ENCODE measurements around the gene SCRN1. TPM values are rescaled to one million over a fixed set of nuclear protein-coding genes. Genes with fewer than 3 reads are reported as not detected.

The SCRN1 gene
- total RNA-seq (1 to 10 TPM; 3.5 to 4.3 TPM), polyA plus RNA-seq (13.9 TPM)

GRCh38 chr7:29989257-29989995 is at the start of gene SCRN1:
TSS of gene SCRN1 (minus strand) at chr7:29989801. CDS start at chr7:29969067, 20,734 bp downstream.
- peaks cover 8 to 21% (median 11%) of the 10 kb centered on the region in 3 donors for H3K4me1 Mint-ChIP-seq
- H3K36me3 Mint-ChIP-seq = peaks cover 0 to 5% (median 0%) of the 10 kb centered on the region in 3 donors
- peak within 1 kb of the TSS; percentile 62 to 97 (median 85) for H3K27ac Mint-ChIP-seq
- DNase-seq = peak in 4 of 5 donors; percentile 6 to 40 (median 28)
- ChIA-PET POLR2A (no interaction called here), CTCF (no interaction called here)
- Histone ChIP-seq H3K36me3 (ENCODE audit: insufficient read depth, low read length) (no peaks in the 10 kb centered on the region), H3K4me1 (ENCODE audit: insufficient read depth, low read length) (no peaks in the 10 kb centered on the region), H3K27ac (ENCODE audit: low read depth, low read length) (no peak within 1 kb of the TSS), H3K27me3 (ENCODE audit: insufficient read depth, low read length, poor library complexity, severe bottlenecking) (peaks cover 27% of the 10 kb centered on the region), H3K4me3 (ENCODE audit: low read length) (peak within 1 kb of the TSS; percentile 49), H3K9me3 (ENCODE audit: low read length) (no peaks in the 10 kb centered on the region)
- H3K4me3 Mint-ChIP-seq = peak within 1 kb of the TSS; percentile 74 to 95 (median 92)
- peaks cover 46 to 58% of the 10 kb centered on the region in 2 donors for H3K27me3 Mint-ChIP-seq
- H3K9me3 Mint-ChIP-seq = peaks cover 4 to 23% (median 14%) of the 10 kb centered on the region in 5 donors

GRCh38 chr7:30038196-30038980 is 48.8 kb upstream of the SCRN1 start:
- ChIA-PET CTCF (interaction anchor here (0.7 to 0.9 kb wide), 2 partner anchors 8 to 67 kb away, joined by 3 read pairs; no protein-coding TSS in a partner anchor), POLR2A (no interaction called here)

GRCh38 chr7:30036220-30036619 is 46.6 kb upstream of the SCRN1 start:
- POLR2A ChIA-PET = no interaction called here
- DNase-seq = no peak

More at GRCh38 chr7:30038196-30038980, 48.8 kb upstream of the SCRN1 start:
- Histone ChIP-seq H3K27me3 (ENCODE audit: insufficient read depth, low read length, poor library complexity, severe bottlenecking) (no peaks in the 10 kb centered on the region), H3K36me3 (ENCODE audit: insufficient read depth, low read length) (no peaks in the 10 kb centered on the region), H3K27ac (ENCODE audit: low read depth, low read length) (no peak overlapping the region), H3K9me3 (ENCODE audit: low read length) (no peaks in the 10 kb centered on the region), H3K4me1 (ENCODE audit: insufficient read depth, low read length) (no peaks in the 10 kb centered on the region), H3K4me3 (ENCODE audit: low read length) (no peak overlapping the region)
- Mint-ChIP-seq H3K27ac (peak overlapping the region in 1 of 8 donors; percentile 10), H3K36me3 (peaks cover 0 to 5% (median 2%) of the 10 kb centered on the region in 3 donors), H3K4me3 (no peak overlapping the region), H3K27me3 (no peaks in the 10 kb centered on the region), H3K4me1 (peaks cover 5 to 24% (median 17%) of the 10 kb centered on the region in 3 donors), H3K9me3 (no peaks in the 10 kb centered on the region)
- DNase-seq = no peak

GRCh38 chr7:30034501-30034900 is 44.9 kb upstream of the SCRN1 start:
- DNase-seq = no peak
- Mint-ChIP-seq H3K27ac (no peak overlapping the region), H3K4me1 (peaks cover 2 to 14% (median 6%) of the 10 kb centered on the region in 3 donors), H3K9me3 (no peaks in the 10 kb centered on the region), H3K27me3 (no peaks in the 10 kb centered on the region), H3K36me3 (peaks cover 0 to 5% (median 2%) of the 10 kb centered on the region in 3 donors), H3K4me3 (no peak overlapping the region)
- Histone ChIP-seq H3K27me3 (ENCODE audit: insufficient read depth, low read length, poor library complexity, severe bottlenecking) (no peaks in the 10 kb centered on the region), H3K36me3 (ENCODE audit: insufficient read depth, low read length) (no peaks in the 10 kb centered on the region), H3K4me1 (ENCODE audit: insufficient read depth, low read length) (peaks cover 9% of the 10 kb centered on the region), H3K4me3 (ENCODE audit: low read length) (no peak overlapping the region), H3K27ac (ENCODE audit: low read depth, low read length) (no peak overlapping the region), H3K9me3 (ENCODE audit: low read length) (no peaks in the 10 kb centered on the region)
- CTCF ChIA-PET = interaction anchor here (1.5 kb wide), 1 partner anchor 28 kb away, joined by 3 read pairs; no protein-coding TSS in a partner anchor
- POLR2A ChIA-PET = no interaction called here

More at GRCh38 chr7:30036220-30036619, 46.6 kb upstream of the SCRN1 start:
- peaks cover 6 to 20% (median 15%) of the 10 kb centered on the region in 3 donors for H3K4me1 Mint-ChIP-seq
- H3K27me3 Mint-ChIP-seq = no peaks in the 10 kb centered on the region
- H3K27me3 ChIP-seq (ENCODE audit: insufficient read depth, low read length, poor library complexity, severe bottlenecking) = no peaks in the 10 kb centered on the region
- CTCF ChIA-PET = interaction anchor here (1.4 to 1.5 kb wide), 2 partner anchors 11 to 26 kb away, joined by 3 read pairs; no protein-coding TSS in a partner anchor
- peaks cover 0 to 5% (median 2%) of the 10 kb centered on the region in 3 donors for H3K36me3 Mint-ChIP-seq
- no peak overlapping the region for H3K27ac Mint-ChIP-seq
- H3K27ac ChIP-seq (ENCODE audit: low read depth, low read length) = no peak overlapping the region
- no peaks in the 10 kb centered on the region for H3K9me3 Mint-ChIP-seq
- H3K36me3 ChIP-seq (ENCODE audit: insufficient read depth, low read length) = no peaks in the 10 kb centered on the region
- H3K9me3 ChIP-seq (ENCODE audit: low read length) = no peaks in the 10 kb centered on the region
- no peak overlapping the region for H3K4me3 ChIP-seq (ENCODE audit: low read length)
- H3K4me1 ChIP-seq (ENCODE audit: insufficient read depth, low read length) = no peaks in the 10 kb centered on the region
- no peak overlapping the region for H3K4me3 Mint-ChIP-seq

GRCh38 chr7:30032310-30033125 is 42.9 kb upstream of the SCRN1 start:
- Mint-ChIP-seq H3K4me3 (peak overlapping the region in 1 of 7 donors; percentile 51), H3K27me3 (no peaks in the 10 kb centered on the region), H3K4me1 (peaks cover 7 to 13% (median 11%) of the 10 kb centered on the region in 3 donors), H3K9me3 (no peaks in the 10 kb centered on the region), H3K36me3 (peaks cover 0 to 11% (median 2%) of the 10 kb centered on the region in 3 donors), H3K27ac (peak overlapping the region in 3 of 8 donors; percentile 5 to 66 (median 17))
- no peaks in the 10 kb centered on the region for H3K27me3 ChIP-seq (ENCODE audit: insufficient read depth, low read length, poor library complexity, severe bottlenecking)
- H3K4me1 ChIP-seq (ENCODE audit: insufficient read depth, low read length) = peaks cover 12% of the 10 kb centered on the region
- ChIA-PET CTCF (no interaction called here), POLR2A (interaction anchor here (0.7 kb wide), 1 partner anchor 8 kb away, joined by 4 read pairs; no protein-coding TSS in a partner anchor)
- H3K36me3 ChIP-seq (ENCODE audit: insufficient read depth, low read length) = no peaks in the 10 kb centered on the region
- H3K9me3 ChIP-seq (ENCODE audit: low read length) = no peaks in the 10 kb centered on the region
- no peak overlapping the region for H3K27ac ChIP-seq (ENCODE audit: low read depth, low read length)
- no peak overlapping the region for H3K4me3 ChIP-seq (ENCODE audit: low read length)
- no peak for DNase-seq

GRCh38 chr7:30029696-30030095 is 40.1 kb upstream of the SCRN1 start:
- DNase-seq = peak in 1 of 5 donors; percentile 17
- no peaks in the 10 kb centered on the region for H3K36me3 ChIP-seq (ENCODE audit: insufficient read depth, low read length)
- peak overlapping the region; percentile 92 for H3K4me3 ChIP-seq (ENCODE audit: low read length)
- Mint-ChIP-seq H3K27me3 (no peaks in the 10 kb centered on the region), H3K36me3 (peaks cover 0 to 24% (median 2%) of the 10 kb centered on the region in 3 donors), H3K27ac (peak overlapping the region in 4 of 8 donors; percentile 83 to 92 (median 90)), H3K4me3 (no peak overlapping the region), H3K9me3 (no peaks in the 10 kb centered on the region), H3K4me1 (peaks cover 25 to 34% (median 31%) of the 10 kb centered on the region in 3 donors)
- ChIA-PET POLR2A (interaction anchor here (0.9 kb wide), 1 partner anchor 42 kb away, joined by 4 read pairs; no protein-coding TSS in a partner anchor), CTCF (interaction anchor here (1.1 to 1.7 kb wide), 4 partner anchors 9 to 32 kb away, joined by 3 to 4 read pairs (median 3); no protein-coding TSS in a partner anchor)
- H3K9me3 ChIP-seq (ENCODE audit: low read length) = no peaks in the 10 kb centered on the region
- peaks cover 25% of the 10 kb centered on the region for H3K4me1 ChIP-seq (ENCODE audit: insufficient read depth, low read length)
- no peaks in the 10 kb centered on the region for H3K27me3 ChIP-seq (ENCODE audit: insufficient read depth, low read length, poor library complexity, severe bottlenecking)
- no peak overlapping the region for H3K27ac ChIP-seq (ENCODE audit: low read depth, low read length)
